Keratinocyte (primary cell): ENCODE results near the gene SLFN5.

Experiments used
- EZH2 ChIP-seq: IDR thresholded peaks from one replicate; pipeline ENCODE4 v1.6.1; 2012; ENCODE audit warnings: inconsistent platforms, mild to moderate bottlenecking, low read length, moderate library complexity
- TF ChIP-seq, protein P1 (sequence below), 3 experiments: IDR thresholded peaks in 1 of 3; conservative IDR thresholded peaks in 1 of 3; optimal IDR thresholded peaks in 1 of 3; 2 replicates in 2 of 3; 3 replicates in 1 of 3; pipeline versions ENCODE3 to v1.5.1; 2011; ENCODE audit warnings: low read length in 3 of 3, mild to moderate bottlenecking in 3 of 3, moderate library complexity in 2 of 3, control low read depth in 1 of 3, inconsistent platforms in 1 of 3; ENCODE audit not compliant: insufficient read depth in 2 of 3; ENCODE audit errors: extremely low read depth in 1 of 3

DNA sequence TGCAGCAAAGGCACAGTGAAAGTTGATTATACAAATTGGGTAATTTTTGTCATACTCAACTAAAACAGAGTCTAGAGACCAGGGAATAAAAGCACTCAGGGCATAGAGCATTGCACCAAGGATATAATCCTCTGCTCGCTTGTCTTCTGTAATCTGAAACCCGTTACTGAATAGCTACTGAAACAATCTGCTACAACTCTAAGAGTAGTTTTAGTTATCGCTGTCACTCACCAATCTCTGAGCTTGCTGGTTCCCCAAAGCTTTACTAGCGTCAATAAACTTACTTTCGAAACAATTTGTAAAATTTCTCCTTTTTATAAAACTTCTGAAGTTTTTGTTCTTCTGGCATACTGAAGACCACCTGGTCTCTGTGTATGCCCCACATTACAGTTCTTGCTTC is 25.8 kb upstream of the SLFN5 start:
- TF ChIP-seq, protein P1, sequence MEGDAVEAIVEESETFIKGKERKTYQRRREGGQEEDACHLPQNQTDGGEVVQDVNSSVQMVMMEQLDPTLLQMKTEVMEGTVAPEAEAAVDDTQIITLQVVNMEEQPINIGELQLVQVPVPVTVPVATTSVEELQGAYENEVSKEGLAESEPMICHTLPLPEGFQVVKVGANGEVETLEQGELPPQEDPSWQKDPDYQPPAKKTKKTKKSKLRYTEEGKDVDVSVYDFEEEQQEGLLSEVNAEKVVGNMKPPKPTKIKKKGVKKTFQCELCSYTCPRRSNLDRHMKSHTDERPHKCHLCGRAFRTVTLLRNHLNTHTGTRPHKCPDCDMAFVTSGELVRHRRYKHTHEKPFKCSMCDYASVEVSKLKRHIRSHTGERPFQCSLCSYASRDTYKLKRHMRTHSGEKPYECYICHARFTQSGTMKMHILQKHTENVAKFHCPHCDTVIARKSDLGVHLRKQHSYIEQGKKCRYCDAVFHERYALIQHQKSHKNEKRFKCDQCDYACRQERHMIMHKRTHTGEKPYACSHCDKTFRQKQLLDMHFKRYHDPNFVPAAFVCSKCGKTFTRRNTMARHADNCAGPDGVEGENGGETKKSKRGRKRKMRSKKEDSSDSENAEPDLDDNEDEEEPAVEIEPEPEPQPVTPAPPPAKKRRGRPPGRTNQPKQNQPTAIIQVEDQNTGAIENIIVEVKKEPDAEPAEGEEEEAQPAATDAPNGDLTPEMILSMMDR (optimal IDR thresholded peaks at IDR 0.05 in 1 of 3, IDR thresholded peaks at IDR 0.05 in 1 of 3, conservative IDR thresholded peaks at IDR 0.05 in 1 of 3; ENCODE audit: extremely low read depth in 1 of 3, insufficient read depth in 2 of 3, low read length in 3 of 3) = no peak
- no peak for TF ChIP-seq EZH2
